ENCODE data around the gene TUT1. TPM values are rescaled to one million over a fixed set of nuclear protein-coding genes. Genes with fewer than 3 reads are reported as not detected.

The TUT1 gene
- total RNA-seq, 1 donor = 3.3 TPM

DNA sequence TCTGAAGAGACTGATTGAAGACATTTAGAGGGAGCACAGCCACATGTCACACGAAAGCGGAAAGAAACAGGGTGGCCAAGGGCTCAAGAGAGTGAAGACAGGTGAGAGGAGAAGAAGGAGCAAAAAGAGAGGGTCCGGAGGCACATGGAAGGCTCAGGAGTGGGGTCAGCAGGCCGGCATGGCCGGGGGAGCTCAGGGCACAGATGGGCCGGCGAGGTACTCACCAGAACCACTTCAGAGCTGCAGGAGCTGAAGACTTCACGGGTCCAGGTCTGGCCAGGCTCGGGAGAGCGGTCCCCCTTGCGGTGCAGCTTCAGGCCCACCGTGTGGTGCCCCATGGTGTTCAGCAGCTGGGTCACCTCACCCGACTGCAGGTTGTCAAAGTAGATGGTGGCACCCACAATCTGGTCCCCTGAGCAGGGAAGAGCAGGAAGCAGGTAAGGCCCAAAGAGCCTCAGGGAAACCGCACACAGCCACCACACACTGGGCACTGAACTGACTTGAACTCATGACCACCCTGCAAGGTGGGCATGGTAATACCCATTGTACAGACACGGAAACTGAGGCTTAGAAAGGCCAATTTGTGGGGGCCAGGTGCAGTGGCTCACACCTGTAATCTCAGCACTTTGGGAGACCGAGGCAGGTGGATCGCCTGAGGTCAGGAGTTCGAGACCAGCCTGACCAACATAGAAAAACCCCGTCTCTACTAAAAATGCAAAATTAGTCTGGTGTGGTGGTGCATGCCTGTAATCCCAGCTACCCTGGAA lies 56.4 kb downstream of the TUT1 start:
- no peaks in the 10 kb centered on the region for H3K27me3 ChIP-seq (ENCODE audit: insufficient read depth, low read length)
- no peaks in the 10 kb centered on the region for H3K9me3 ChIP-seq (ENCODE audit: low read depth, low read length)
- peaks cover 22% of the 10 kb centered on the region for H3K4me1 ChIP-seq (ENCODE audit: insufficient read depth, low read length)
- H3K4me3 ChIP-seq (ENCODE audit: low read length) = no peak overlapping the region

DNA sequence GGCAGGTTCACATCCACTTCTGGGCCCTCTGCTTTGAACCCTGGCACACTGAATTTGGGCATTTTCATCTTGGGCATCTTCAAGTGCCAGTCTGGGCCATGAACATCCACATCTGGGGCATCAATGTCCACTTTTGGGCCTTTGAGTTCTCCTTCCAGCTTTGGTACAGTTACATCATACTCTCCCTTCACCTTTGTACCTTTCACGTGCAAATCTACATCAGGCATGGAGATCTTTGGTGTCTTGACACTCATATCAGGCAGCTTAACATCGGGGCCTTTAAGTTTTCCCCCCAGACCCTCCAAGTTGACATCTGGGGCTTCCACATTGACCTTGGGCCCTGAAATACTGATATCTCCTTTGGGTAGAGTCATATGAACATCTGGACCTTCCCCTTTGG lies 59.2 kb downstream of the TUT1 start:
- Histone ChIP-seq H3K9me3 (ENCODE audit: low read depth, low read length) (no peaks in the 10 kb centered on the region), H3K4me3 (ENCODE audit: low read length) (no peak overlapping the region), H3K4me1 (ENCODE audit: insufficient read depth, low read length) (no peaks in the 10 kb centered on the region), H3K27me3 (ENCODE audit: insufficient read depth, low read length) (no peaks in the 10 kb centered on the region)

Other genes with a start within 250 kb of the TUT1 start
- not detected for gene SCGB1A1, start 172.5 kb downstream of the TUT1 start, total RNA-seq
- gene AHNAK, start 44.7 kb downstream of the TUT1 start, total RNA-seq = 281 TPM
- 2,066 TPM for gene EEF1G, start 17.6 kb downstream of the TUT1 start, total RNA-seq
- gene MTA2, start 10.3 kb upstream of the TUT1 start, total RNA-seq = 102 TPM
- gene EML3, start 21.3 kb upstream of the TUT1 start, total RNA-seq = 32.2 TPM
- 1.3 TPM for gene ROM1, start 21.7 kb upstream of the TUT1 start, total RNA-seq
- gene B3GAT3, start 30.5 kb upstream of the TUT1 start, total RNA-seq = 15.7 TPM
- 50.1 TPM for gene GANAB, start 55.1 kb upstream of the TUT1 start, total RNA-seq
- 12.4 TPM for gene INTS5, start 61.8 kb upstream of the TUT1 start, total RNA-seq
- gene C11orf98, start 73.7 kb upstream of the TUT1 start, total RNA-seq = 4.9 TPM
- 58.0 TPM for gene CSKMT, start 73.8 kb upstream of the TUT1 start, total RNA-seq
- 1.3 TPM for gene UQCC3, start 80.2 kb upstream of the TUT1 start, total RNA-seq
- 5.9 TPM for gene LBHD1, start 80.7 kb upstream of the TUT1 start, total RNA-seq
- gene UBXN1, start 87.5 kb upstream of the TUT1 start, total RNA-seq = 136 TPM
- not detected for gene LRRN4CL, start 98.0 kb upstream of the TUT1 start, total RNA-seq
- 14.9 TPM for gene BSCL2, start 115.9 kb upstream of the TUT1 start, total RNA-seq
- not detected for gene GNG3, start 116.2 kb upstream of the TUT1 start, total RNA-seq
- 13.3 TPM for gene HNRNPUL2, start 135.9 kb upstream of the TUT1 start, total RNA-seq
- gene TTC9C, start 137.0 kb upstream of the TUT1 start, total RNA-seq = 7.5 TPM
- 5.7 TPM for gene ZBTB3, start 162.6 kb upstream of the TUT1 start, total RNA-seq
- 32.0 TPM for gene POLR2G, start 170.1 kb upstream of the TUT1 start, total RNA-seq
- gene TAF6L, start 179.9 kb upstream of the TUT1 start, total RNA-seq = 7.3 TPM
- 25.8 TPM for gene TMEM179B, start 195.9 kb upstream of the TUT1 start, total RNA-seq
- 8.5 TPM for gene TMEM223, start 200.5 kb upstream of the TUT1 start, total RNA-seq
- gene NXF1, start 213.9 kb upstream of the TUT1 start, total RNA-seq = 169 TPM
- 48.2 TPM for gene STX5, start 240.5 kb upstream of the TUT1 start, total RNA-seq
- gene TEX54, start 241.3 kb upstream of the TUT1 start, total RNA-seq = 2.4 TPM
- 143 TPM for gene WDR74, start 248.1 kb upstream of the TUT1 start, total RNA-seq

All from mononuclear cell (primary cell).